ENCODE measurements around the gene MYORG.

DNA sequence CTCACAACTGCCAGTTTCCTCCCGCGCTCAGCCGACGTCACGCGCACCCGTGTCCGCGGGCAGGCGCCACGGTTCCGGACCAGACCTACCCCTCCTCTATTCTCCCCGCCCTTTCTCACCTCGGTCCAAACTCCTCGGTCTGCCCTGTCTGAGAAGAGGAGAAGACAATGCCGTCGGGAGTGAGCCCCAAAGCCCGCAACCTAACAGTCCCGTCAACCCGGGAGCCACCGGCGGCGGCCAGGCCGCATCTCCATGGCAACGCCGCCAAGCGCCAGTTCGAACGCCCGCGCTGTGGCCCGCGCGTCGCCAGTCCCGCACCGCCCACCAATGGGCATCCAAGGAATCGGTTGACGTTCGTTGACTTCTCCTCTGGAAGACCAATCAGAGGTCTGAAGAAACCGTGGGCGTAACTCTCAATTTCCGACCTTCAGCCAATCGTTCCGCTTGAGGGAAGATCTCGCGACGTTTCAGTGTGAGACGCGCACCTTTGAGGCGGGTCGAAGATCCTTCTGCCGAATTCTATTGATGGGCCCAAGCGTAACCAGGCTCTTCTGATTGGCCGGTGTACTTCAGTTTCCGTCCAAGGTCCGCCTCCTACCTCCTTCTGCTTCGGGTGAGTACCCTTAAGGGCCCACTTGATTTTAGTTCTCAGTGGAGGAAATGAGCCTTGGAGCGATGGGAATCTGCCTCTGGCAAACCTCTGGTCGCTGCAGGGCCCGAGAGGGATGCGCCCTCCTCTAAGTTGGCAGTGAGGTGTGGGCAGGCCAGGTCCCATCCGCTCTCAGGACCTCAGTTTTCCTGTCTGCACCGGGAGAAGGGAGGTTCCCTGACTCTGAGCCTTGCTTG is 47.5 kb downstream of the MYORG start, which contains the start of the genes KIF24 and NUDT2:
- peak; percentile 95 for TF ChIP-seq POLR2A (IDR thresholded peaks at IDR 0.05; ENCODE audit: low read length)
- no peak for TF ChIP-seq GATA1 (IDR thresholded peaks at IDR 0.05; ENCODE audit: low read depth, low read length)
